ENCODE results near the gene PAQR9. TPM values are rescaled to one million over a fixed set of nuclear protein-coding genes. Genes with fewer than 3 reads are reported as not detected.

The PAQR9 gene
- total RNA-seq, 1 experiment from 2014 or later = not detected

DNA sequence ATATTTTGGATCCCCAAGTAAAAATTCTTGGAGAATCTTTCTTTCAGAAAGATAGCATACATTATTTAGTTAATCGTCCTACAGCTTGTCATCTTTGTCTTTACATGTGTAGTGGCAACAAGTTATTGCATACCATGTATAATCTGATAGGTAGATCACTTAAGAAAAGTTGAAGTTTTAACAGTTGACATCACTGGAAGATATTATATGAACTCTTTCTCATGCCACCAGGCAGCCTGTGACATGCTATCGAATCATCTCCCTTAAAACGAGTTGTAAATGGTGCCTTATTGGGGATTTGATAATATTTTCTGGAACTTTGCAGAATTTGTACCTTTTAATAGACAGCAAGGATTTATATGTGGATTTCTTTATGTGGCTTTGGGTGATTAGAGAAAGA is 46.5 kb upstream of the PAQR9 start:
- no peaks in the 10 kb centered on the region for H3K27me3 Mint-ChIP-seq (ENCODE audit: insufficient read depth, unreplicated experiment)
- intact Hi-C loops (cut with micrococcal nuclease; ENCODE audit: unreplicated experiment) = no loop called here
- no TSS peak for BruUV-seq (replicated peaks)
- POLR2A ChIA-PET = no interaction called here
- H3K36me3 Mint-ChIP-seq (ENCODE audit: insufficient read depth, unreplicated experiment) = peaks cover 11% of the 10 kb centered on the region
- H3K4me1 Mint-ChIP-seq (ENCODE audit: low read depth, unreplicated experiment) = no peaks in the 10 kb centered on the region
- no peak overlapping the region for H3K4me3 ChIP-seq (ENCODE audit: low read depth, low read length)
- DNase-seq = no peak
- no peak overlapping the region for H3K4me3 Mint-ChIP-seq (ENCODE audit: unreplicated experiment)
- H3K4me1 ChIP-seq = 0 out of 2 replicates have a peak, but pooled peaks cover 7% of the 10 kb centered on the region
- no peaks in the 10 kb centered on the region for H3K36me3 ChIP-seq (ENCODE audit: control insufficient read depth, insufficient read depth, low read length)
- no peak overlapping the region for H3K27ac Mint-ChIP-seq (ENCODE audit: unreplicated experiment)
- H3K27me3 ChIP-seq (replicated peaks; ENCODE audit: control insufficient read depth, insufficient read depth, low read length) = no peaks in the 10 kb centered on the region
- CTCF ChIA-PET = no interaction called here
- no peaks in the 10 kb centered on the region for H3K9me3 Mint-ChIP-seq (ENCODE audit: unreplicated experiment)
- TF ChIP-seq CTCF (IDR thresholded peaks at IDR 0.05; ENCODE audit: insufficient read depth in 1 of 2, low read depth in 1 of 2, low read length in 1 of 2, severe bottlenecking in 1 of 2, unreplicated experiment in 1 of 2) = no peak
- H3K9me3 ChIP-seq = no peaks in the 10 kb centered on the region

DNA sequence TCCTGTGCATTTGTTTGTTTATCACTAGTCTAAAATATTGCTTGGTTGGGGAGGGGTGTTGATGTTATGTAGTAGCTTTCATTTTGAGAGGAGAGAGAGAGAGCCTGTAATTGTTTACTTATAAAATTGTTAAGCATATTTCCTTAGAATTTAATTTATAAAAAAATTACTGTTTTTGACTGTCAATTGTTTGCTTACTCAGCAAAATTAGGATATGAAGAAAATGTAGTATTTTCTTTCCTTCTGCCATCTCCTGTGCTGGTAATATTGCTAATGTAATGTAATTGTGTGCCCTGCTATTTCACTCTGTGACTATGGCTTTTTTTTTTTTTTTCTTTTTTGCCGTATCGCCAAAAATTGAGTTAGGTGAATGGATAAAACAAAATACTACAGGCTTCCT is 41.3 kb upstream of the PAQR9 start:
- CTCF ChIA-PET = no interaction called here
- H3K9me3 ChIP-seq = no peaks in the 10 kb centered on the region
- DNase-seq = no peak
- no peaks in the 10 kb centered on the region for H3K36me3 ChIP-seq (ENCODE audit: control insufficient read depth, insufficient read depth, low read length)
- peaks cover 9% of the 10 kb centered on the region for H3K36me3 Mint-ChIP-seq (ENCODE audit: insufficient read depth, unreplicated experiment)
- no peaks in the 10 kb centered on the region for H3K9me3 Mint-ChIP-seq (ENCODE audit: unreplicated experiment)
- intact Hi-C loops (cut with micrococcal nuclease; ENCODE audit: unreplicated experiment) = no loop called here
- H3K27ac Mint-ChIP-seq (ENCODE audit: unreplicated experiment) = no peak overlapping the region
- POLR2A ChIA-PET = no interaction called here
- H3K4me1 ChIP-seq = peaks cover 4% of the 10 kb centered on the region; the same call in 1 of the 2 replicates
- H3K4me3 Mint-ChIP-seq (ENCODE audit: unreplicated experiment) = no peak overlapping the region
- TF ChIP-seq CTCF (IDR thresholded peaks at IDR 0.05; ENCODE audit: insufficient read depth in 1 of 2, low read depth in 1 of 2, low read length in 1 of 2, severe bottlenecking in 1 of 2, unreplicated experiment in 1 of 2) = no peak
- no TSS peak for BruUV-seq (replicated peaks)
- H3K27me3 ChIP-seq (replicated peaks; ENCODE audit: control insufficient read depth, insufficient read depth, low read length) = no peaks in the 10 kb centered on the region
- H3K4me3 ChIP-seq (ENCODE audit: low read depth, low read length) = no peak overlapping the region
- H3K4me1 Mint-ChIP-seq (ENCODE audit: low read depth, unreplicated experiment) = peaks cover 11% of the 10 kb centered on the region
- H3K27me3 Mint-ChIP-seq (ENCODE audit: insufficient read depth, unreplicated experiment) = no peaks in the 10 kb centered on the region

GRCh38 chr3:143002727-143003126 is 39.3 kb upstream of the PAQR9 start:
- ChIA-PET CTCF (interaction anchor here (0.7 kb wide), 1 partner anchor 37 kb away, joined by 3 read pairs; no protein-coding TSS in a partner anchor), POLR2A (no interaction called here)
- Histone ChIP-seq H3K4me1 (peaks cover 9% of the 10 kb centered on the region; the same call in 1 of the 2 replicates), H3K36me3 (ENCODE audit: control insufficient read depth, insufficient read depth, low read length) (no peaks in the 10 kb centered on the region), H3K4me3 (ENCODE audit: low read depth, low read length) (peak overlapping the region; percentile 96), H3K27me3 (replicated peaks; ENCODE audit: control insufficient read depth, insufficient read depth, low read length) (no peaks in the 10 kb centered on the region), H3K9me3 (no peaks in the 10 kb centered on the region)
- Mint-ChIP-seq H3K36me3 (ENCODE audit: insufficient read depth, unreplicated experiment) (peaks cover 9% of the 10 kb centered on the region), H3K27me3 (ENCODE audit: insufficient read depth, unreplicated experiment) (no peaks in the 10 kb centered on the region), H3K4me1 (ENCODE audit: low read depth, unreplicated experiment) (peaks cover 18% of the 10 kb centered on the region), H3K9me3 (ENCODE audit: unreplicated experiment) (no peaks in the 10 kb centered on the region), H3K4me3 (ENCODE audit: unreplicated experiment) (peak overlapping the region; percentile 98), H3K27ac (ENCODE audit: unreplicated experiment) (peak overlapping the region; percentile 98)
- intact Hi-C loops (cut with micrococcal nuclease; ENCODE audit: unreplicated experiment) = no loop called here
- no peak for DNase-seq
- TF ChIP-seq CTCF (IDR thresholded peaks at IDR 0.05; ENCODE audit: insufficient read depth in 1 of 2, low read depth in 1 of 2, low read length in 1 of 2, severe bottlenecking in 1 of 2, unreplicated experiment in 1 of 2) = no peak
- no TSS peak for BruUV-seq (replicated peaks)

Data from Caco-2 (cell line).